Subcutaneous abdominal adipose tissue (tissue), 5 donors: ENCODE results near the gene GDPGP1.

Experiments used
- H3K27ac ChIP-seq: one replicate; pipeline ENCODE4 v1.7.0; 2013; ENCODE audit warnings: low read depth, mild to moderate bottlenecking, inconsistent platforms, low read length, moderate library complexity
- H3K27me3 ChIP-seq, 5 donors: one replicate each; pipeline ENCODE4 v1.7.0; 2013; ENCODE audit warnings: low read length in 5 of 5, inconsistent platforms in 1 of 5; ENCODE audit not compliant: control insufficient read depth in 5 of 5, insufficient read depth in 4 of 5
- H3K36me3 ChIP-seq, 5 donors: one replicate each; pipeline ENCODE4 v1.7.0; 2013; ENCODE audit warnings: low read length in 5 of 5; ENCODE audit not compliant: control insufficient read depth in 5 of 5, insufficient read depth in 5 of 5
- H3K4me1 ChIP-seq, 5 donors: one replicate each; pipeline ENCODE4 v1.7.0; 2013; ENCODE audit warnings: low read length in 5 of 5, mild to moderate bottlenecking in 3 of 5, moderate library complexity in 1 of 5; ENCODE audit not compliant: control insufficient read depth in 5 of 5, insufficient read depth in 5 of 5
- H3K4me3 ChIP-seq, 5 donors: one replicate each; pipeline ENCODE4 v1.7.0; 2013; ENCODE audit warnings: low read length in 5 of 5, low read depth in 1 of 5
- H3K9ac ChIP-seq, 5 donors: one replicate each; pipeline ENCODE4 v1.7.0; 2013; ENCODE audit warnings: low read length in 5 of 5, mild to moderate bottlenecking in 4 of 5, moderate library complexity in 3 of 5
- H3K9me3 ChIP-seq, 5 donors: one replicate each; pipeline ENCODE4 v1.7.0; 2013; ENCODE audit warnings: low read length in 5 of 5; ENCODE audit not compliant: control insufficient read depth in 5 of 5
- donor health status: healthy.
- donor health status: healthy.
- donor health status: healthy.
- donor health status: healthy.
- donor health status: healthy.

Gene GDPGP1

GRCh38 chr15:90225504-90226234, 8.3 kb upstream of the GDPGP1 start:
- no peak overlapping the region for H3K27ac ChIP-seq
- no peak overlapping the region for H3K4me3 ChIP-seq
- H3K9me3 ChIP-seq = no peaks in the 10 kb centered on the region
- peaks cover 1 to 20% (median 18%) of the 10 kb centered on the region in 5 donors for H3K4me1 ChIP-seq
- H3K36me3 ChIP-seq = peaks cover 0 to 70% (median 54%) of the 10 kb centered on the region in 5 donors
- H3K9ac ChIP-seq = no peak overlapping the region
- no peaks in the 10 kb centered on the region for H3K27me3 ChIP-seq

GRCh38 chr15:90227336-90227735, 6.7 kb upstream of the GDPGP1 start:
- no peak overlapping the region for H3K27ac ChIP-seq
- H3K9ac ChIP-seq = no peak overlapping the region
- peaks cover 0 to 76% (median 58%) of the 10 kb centered on the region in 5 donors for H3K36me3 ChIP-seq
- no peaks in the 10 kb centered on the region for H3K27me3 ChIP-seq
- H3K4me3 ChIP-seq = no peak overlapping the region
- H3K9me3 ChIP-seq = no peaks in the 10 kb centered on the region
- H3K4me1 ChIP-seq = peaks cover 5 to 29% (median 26%) of the 10 kb centered on the region in 5 donors

- no peak overlapping the region for H3K9ac ChIP-seq
- no peak overlapping the region for H3K27ac ChIP-seq
- H3K4me1 ChIP-seq = peaks cover 9 to 35% (median 34%) of the 10 kb centered on the region in 5 donors
- H3K36me3 ChIP-seq = peaks cover 0 to 76% (median 58%) of the 10 kb centered on the region in 5 donors
- no peaks in the 10 kb centered on the region for H3K9me3 ChIP-seq
- no peaks in the 10 kb centered on the region for H3K27me3 ChIP-seq
- H3K4me3 ChIP-seq = no peak overlapping the region
Measured at GRCh38 chr15:90227816-90228772, 5.9 kb upstream of the GDPGP1 start.

- Histone ChIP-seq H3K9me3 (no peaks in the 10 kb centered on the region), H3K4me1 (peaks cover 9 to 39% (median 38%) of the 10 kb centered on the region in 5 donors), H3K36me3 (peaks cover 0 to 68% (median 56%) of the 10 kb centered on the region in 5 donors), H3K4me3 (no peak overlapping the region), H3K27me3 (no peaks in the 10 kb centered on the region), H3K9ac (no peak overlapping the region), H3K27ac (no peak overlapping the region)
Measured at GRCh38 chr15:90228960-90229359, 5.0 kb upstream of the GDPGP1 start.

- H3K36me3 ChIP-seq = peaks cover 0 to 56% (median 47%) of the 10 kb centered on the region in 5 donors
Measured at GRCh38 chr15:90230071-90230494, 3.9 kb upstream of the GDPGP1 start.

GRCh38 chr15:90230610-90231009, 3.4 kb upstream of the GDPGP1 start:
- peaks cover 9 to 49% (median 46%) of the 10 kb centered on the region in 5 donors for H3K4me1 ChIP-seq
- H3K9me3 ChIP-seq = no peaks in the 10 kb centered on the region
- no peak overlapping the region for H3K4me3 ChIP-seq
- H3K36me3 ChIP-seq = peaks cover 0 to 51% (median 41%) of the 10 kb centered on the region in 5 donors
- no peak overlapping the region for H3K27ac ChIP-seq
- no peak overlapping the region for H3K9ac ChIP-seq
- H3K27me3 ChIP-seq = no peaks in the 10 kb centered on the region

More at GRCh38 chr15:90230071-90230494, 3.9 kb upstream of the GDPGP1 start:
- H3K27me3 ChIP-seq = no peaks in the 10 kb centered on the region
- H3K4me1 ChIP-seq = peaks cover 9 to 49% (median 46%) of the 10 kb centered on the region in 5 donors
- H3K9me3 ChIP-seq = no peaks in the 10 kb centered on the region
- H3K27ac ChIP-seq = no peak overlapping the region
- H3K4me3 ChIP-seq = no peak overlapping the region
- no peak overlapping the region for H3K9ac ChIP-seq

GRCh38 chr15:90231028-90232017, 2.7 kb upstream of the GDPGP1 start:
- H3K9ac ChIP-seq = peak overlapping the region in 1 of 5 donors; percentile 10
- peak overlapping the region in 1 of 5 donors; percentile 29 for H3K4me3 ChIP-seq
- H3K27me3 ChIP-seq = no peaks in the 10 kb centered on the region
- H3K9me3 ChIP-seq = no peaks in the 10 kb centered on the region
- H3K4me1 ChIP-seq = peaks cover 9 to 49% (median 46%) of the 10 kb centered on the region in 5 donors
- H3K36me3 ChIP-seq = peaks cover 0 to 51% (median 38%) of the 10 kb centered on the region in 5 donors
- no peak overlapping the region for H3K27ac ChIP-seq

- no peaks in the 10 kb centered on the region for H3K27me3 ChIP-seq
- H3K36me3 ChIP-seq = peaks cover 0 to 51% (median 38%) of the 10 kb centered on the region in 5 donors
- H3K9me3 ChIP-seq = no peaks in the 10 kb centered on the region
- peaks cover 9 to 49% (median 46%) of the 10 kb centered on the region in 5 donors for H3K4me1 ChIP-seq
- H3K9ac ChIP-seq = peak overlapping the region in 1 of 5 donors; percentile 86
- peak overlapping the region in 2 of 5 donors; percentile 1 to 39 for H3K4me3 ChIP-seq
- no peak overlapping the region for H3K27ac ChIP-seq
Measured at GRCh38 chr15:90232196-90232595, 1.8 kb upstream of the GDPGP1 start.

GRCh38 chr15:90232941-90233386, 1.0 kb upstream of the GDPGP1 start:
- Histone ChIP-seq H3K27me3 (no peaks in the 10 kb centered on the region), H3K9me3 (no peaks in the 10 kb centered on the region), H3K9ac (peak overlapping the region; percentile 44 to 88 (median 80)), H3K4me1 (peaks cover 9 to 49% (median 46%) of the 10 kb centered on the region in 5 donors), H3K27ac (peak overlapping the region; percentile 81), H3K36me3 (peaks cover 0 to 45% (median 34%) of the 10 kb centered on the region in 5 donors), H3K4me3 (peak overlapping the region; percentile 66 to 95 (median 83))
